NB4 (cell line): ENCODE measurements around the gene KLC4.

ENCODE experiments used
- DNase-seq: peaks from one replicate; pipeline ENCODE4 v3.0.0; 2010; ENCODE audit warnings: low read depth
- H3K4me3 ChIP-seq: one replicate; pipeline ENCODE4 v1.5.1; 2011; ENCODE audit warnings: mild to moderate bottlenecking, low read depth, low read length, moderate library complexity
- CTCF ChIP-seq: IDR thresholded peaks from one replicate; pipeline ENCODE4 v1.5.1; 2012; ENCODE audit warnings: low read depth, low read length
- MAX ChIP-seq: IDR thresholded peaks from 2 replicates; pipeline ENCODE4 v1.6.1; 2011; ENCODE audit warnings: low read depth, low read length
- MYC ChIP-seq: IDR thresholded peaks from 2 replicates; pipeline ENCODE4 v1.6.1; 2011; ENCODE audit warnings: low read depth, low read length
- POLR2A ChIP-seq: IDR thresholded peaks from 2 replicates; pipeline ENCODE4 v1.6.1; 2011; ENCODE audit warnings: mild to moderate bottlenecking; ENCODE audit not compliant: insufficient read length; ENCODE audit errors: extremely low read depth

The KLC4 gene

GRCh38 chr6:43088654-43089056 is 29.2 kb downstream of the KLC4 start:
- no peak overlapping the region for H3K4me3 ChIP-seq
- no peak for DNase-seq
- no peak for TF ChIP-seq POLR2A
- no peak for TF ChIP-seq MAX
- no peak for TF ChIP-seq CTCF
- no peak for TF ChIP-seq MYC

- DNase-seq, result no peak
- no peak for TF ChIP-seq MYC
- TF ChIP-seq POLR2A, result no peak
- no peak for TF ChIP-seq CTCF
Observed at GRCh38 chr6:43089467-43089866, 30.0 kb downstream of the KLC4 start.

GRCh38 chr6:43089874-43090558 is 30.6 kb downstream of the KLC4 start:
- no peak for DNase-seq
- TF ChIP-seq CTCF (no peak), POLR2A (no peak), MYC (no peak), MAX (no peak)
- H3K4me3 ChIP-seq, result no peak overlapping the region

More at GRCh38 chr6:43089467-43089866, 30.0 kb downstream of the KLC4 start:
- H3K4me3 ChIP-seq, result no peak overlapping the region

GRCh38 chr6:43090559-43090956 is 31.1 kb downstream of the KLC4 start:
- DNase-seq, result no peak
- no peak overlapping the region for H3K4me3 ChIP-seq
- TF ChIP-seq MYC (no peak), POLR2A (no peak), MAX (no peak), CTCF (no peak)

GRCh38 chr6:43091020-43091419 is 31.6 kb downstream of the KLC4 start:
- DNase-seq, result no peak
- no peak overlapping the region for H3K4me3 ChIP-seq

More at GRCh38 chr6:43091020-43091419, 31.6 kb downstream of the KLC4 start:
- TF ChIP-seq MYC, result no peak
- TF ChIP-seq CTCF, result no peak
- no peak for TF ChIP-seq POLR2A
- TF ChIP-seq MAX, result no peak
